ENCODE data around the gene HSD17B8. TPM values are rescaled to one million over a fixed set of nuclear protein-coding genes. Genes with fewer than 3 reads are reported as not detected.

HSD17B8 gene
- total RNA-seq, 1 donor from 2014 or later = 6.5 TPM

Small RNAs within 50 kb of the gene (microRNA-seq; reads per million reads assigned to microRNA genes)
- gene MIR219A1 (ENCODE audit: unreplicated experiment) = 13.1 reads per million, percentile 62 among the genes with 10 or more reads in this experiment

Other genes starting within 250 kb of the HSD17B8 start
- 186 TPM for gene BRD2, start 236.1 kb upstream of the HSD17B8 start, total RNA-seq (ENCODE audit: unreplicated experiment)
- gene HLA-DOA, start 195.1 kb upstream of the HSD17B8 start, total RNA-seq (ENCODE audit: unreplicated experiment) = 7.3 TPM
- 8.5 TPM for gene HLA-DPA1, start 131.0 kb upstream of the HSD17B8 start, total RNA-seq (ENCODE audit: unreplicated experiment)
- gene HLA-DPB1, start 128.7 kb upstream of the HSD17B8 start, total RNA-seq (ENCODE audit: unreplicated experiment) = 14.4 TPM
- 127 TPM for gene COL11A2, start 12.2 kb upstream of the HSD17B8 start, total RNA-seq (ENCODE audit: unreplicated experiment)
- 35.8 TPM for gene RXRB, start 4.0 kb upstream of the HSD17B8 start, total RNA-seq (ENCODE audit: unreplicated experiment)
- 108 TPM for gene SLC39A7, start 3.8 kb upstream of the HSD17B8 start, total RNA-seq (ENCODE audit: unreplicated experiment)
- gene RING1, start 3.8 kb downstream of the HSD17B8 start, total RNA-seq (ENCODE audit: unreplicated experiment) = 19.6 TPM
- gene VPS52, start 67.2 kb downstream of the HSD17B8 start, total RNA-seq (ENCODE audit: unreplicated experiment) = 41.8 TPM
- 2,251 TPM for gene RPS18, start 67.4 kb downstream of the HSD17B8 start, total RNA-seq (ENCODE audit: unreplicated experiment)
- gene B3GALT4, start 72.5 kb downstream of the HSD17B8 start, total RNA-seq (ENCODE audit: unreplicated experiment) = 3.8 TPM
- 48.5 TPM for gene WDR46, start 84.6 kb downstream of the HSD17B8 start, total RNA-seq (ENCODE audit: unreplicated experiment)
- gene PFDN6, start 84.9 kb downstream of the HSD17B8 start, total RNA-seq (ENCODE audit: unreplicated experiment) = 33.3 TPM
- gene RGL2, start 94.3 kb downstream of the HSD17B8 start, total RNA-seq (ENCODE audit: unreplicated experiment) = 167 TPM
- 57.1 TPM for gene TAPBP, start 109.4 kb downstream of the HSD17B8 start, total RNA-seq (ENCODE audit: unreplicated experiment)
- 16.9 TPM for gene ZBTB22, start 113.1 kb downstream of the HSD17B8 start, total RNA-seq (ENCODE audit: unreplicated experiment)
- 49.6 TPM for gene DAXX, start 118.3 kb downstream of the HSD17B8 start, total RNA-seq (ENCODE audit: unreplicated experiment)
- gene KIFC1, start 187.2 kb downstream of the HSD17B8 start, total RNA-seq (ENCODE audit: unreplicated experiment) = 19.0 TPM
- 60.0 TPM for gene PHF1, start 206.4 kb downstream of the HSD17B8 start, total RNA-seq (ENCODE audit: unreplicated experiment)
- gene CUTA, start 213.5 kb downstream of the HSD17B8 start, total RNA-seq (ENCODE audit: unreplicated experiment) = 163 TPM
- gene SYNGAP1, start 215.4 kb downstream of the HSD17B8 start, total RNA-seq (ENCODE audit: unreplicated experiment) = 48.6 TPM
- 18.7 TPM for gene ZBTB9, start 249.9 kb downstream of the HSD17B8 start, total RNA-seq (ENCODE audit: unreplicated experiment)